ENCODE data around the gene PDGFB. TPM values are rescaled to one million over a fixed set of nuclear protein-coding genes. Genes with fewer than 3 reads are reported as not detected.

The PDGFB gene
- total and polyA plus RNA-seq, 2 donors (not counting 1 experiment from before 2014, with no cell fraction given) = 0.04 TPM; not detected in 1

DNA sequence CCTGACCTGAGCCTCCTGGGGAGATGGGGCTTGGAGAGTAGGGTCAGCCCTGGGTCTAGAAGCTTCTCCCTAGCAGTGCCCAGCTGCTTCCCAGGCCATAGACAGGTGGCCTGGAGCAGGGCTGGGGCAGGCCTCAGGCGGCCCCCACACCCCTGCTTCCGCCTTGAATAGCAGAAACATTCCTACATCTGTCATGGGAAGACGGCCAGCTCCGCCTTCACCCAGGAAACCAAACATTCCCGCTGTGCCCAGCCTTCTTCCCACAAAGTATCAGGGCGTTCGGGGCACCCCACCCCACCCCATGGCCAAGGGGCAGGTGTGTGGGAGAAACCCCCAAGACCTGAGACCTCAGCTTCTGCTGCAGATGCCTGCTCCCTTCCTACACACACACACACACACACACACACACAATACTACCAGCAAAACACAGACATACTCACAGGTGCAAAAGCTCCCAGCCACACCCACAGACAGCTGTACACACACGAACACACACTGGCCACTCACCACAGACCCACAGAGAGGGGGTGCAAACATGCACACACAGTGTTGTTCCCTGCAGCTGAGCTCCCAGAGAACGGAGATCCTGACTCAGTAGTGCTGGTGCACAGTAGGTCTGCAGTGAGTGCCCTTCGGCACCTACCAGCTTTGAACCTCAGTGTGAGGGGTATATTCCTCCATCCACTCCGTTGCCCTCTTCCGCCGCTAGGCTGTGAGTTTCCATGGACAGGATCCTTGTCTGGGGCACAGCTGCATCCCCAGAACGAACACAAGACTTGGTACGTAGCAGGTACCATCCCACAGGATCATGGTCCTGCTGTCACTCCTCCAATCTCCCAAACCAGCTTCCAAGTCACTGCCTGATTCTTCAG is 37.4 kb downstream of the PDGFB start:
- intact Hi-C loops (cut with micrococcal nuclease) = no loop called here
- 86% methylated on average over 10 of the region's 15 CpGs for WGBS (ENCODE audit: insufficient coverage)
- ATAC-seq (ENCODE audit: low read depth) = no peak

DNA sequence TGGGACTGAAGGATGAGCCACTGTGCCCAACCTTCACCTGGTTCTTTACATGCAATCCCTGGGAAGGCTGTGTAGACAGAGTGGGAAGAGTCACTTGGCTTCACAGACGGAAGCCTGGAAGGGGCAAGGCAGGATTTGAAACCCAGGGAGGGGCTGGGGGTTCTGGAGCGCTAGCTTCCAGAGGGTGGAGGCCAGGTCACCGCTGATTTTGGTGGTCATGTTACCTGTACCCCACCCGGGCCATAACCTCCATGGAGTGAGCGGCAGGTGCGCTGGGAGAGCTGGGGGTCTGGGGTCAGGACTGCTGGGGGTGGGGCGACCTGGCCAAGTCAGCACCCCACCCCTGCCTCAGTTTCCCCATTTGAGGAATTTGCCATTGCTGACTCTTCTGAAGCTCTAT is 38.3 kb downstream of the PDGFB start:
- Histone ChIP-seq H3K4me1 (ENCODE audit: control insufficient read depth in 2 of 2, insufficient read depth in 2 of 2, low read length in 2 of 2) (no peaks in the 10 kb centered on the region), H3K27ac (ENCODE audit: low read length in 2 of 2) (no peak overlapping the region), H3K9me3 (ENCODE audit: control extremely low read depth in 1 of 3, control insufficient read depth in 2 of 3, insufficient read depth in 1 of 3, low read length in 2 of 3) (no peaks in the 10 kb centered on the region), H3K4me3 (ENCODE audit: control extremely low read depth in 1 of 5, extremely low read depth in 1 of 5, insufficient read depth in 1 of 5, low read depth in 2 of 5, low read length in 4 of 5) (no peak overlapping the region), H3K36me3 (replicated peaks in 1 of 2; ENCODE audit: control extremely low read depth in 1 of 2, control insufficient read depth in 1 of 2, extremely low read depth in 1 of 2, insufficient read depth in 2 of 2, low read length in 1 of 2) (no peaks in the 10 kb centered on the region), H3K27me3 (replicated peaks in 1 of 4; ENCODE audit: control extremely low read depth in 1 of 4, control insufficient read depth in 3 of 4, insufficient read depth in 4 of 4, low read length in 3 of 4) (peaks cover 0 to 8% (median 0%) of the 10 kb centered on the region in 4 experiments), H4K20me1 (ENCODE audit: control insufficient read depth, insufficient read depth, low read length, poor library complexity, severe bottlenecking) (no peaks in the 10 kb centered on the region), H3K4me2 (replicated peaks; ENCODE audit: low read depth, low read length, poor library complexity, severe bottlenecking) (no peak overlapping the region), H3K79me2 (ENCODE audit: control insufficient read depth, insufficient read depth, low read length) (no peaks in the 10 kb centered on the region), H2AFZ (ENCODE audit: insufficient read depth, low read depth, low read length, poor library complexity, severe bottlenecking) (no peak overlapping the region), H3K9ac (ENCODE audit: low read length) (no peak overlapping the region)
- WGBS (ENCODE audit: insufficient coverage) = 91% methylated on average over 6 of the region's 7 CpGs
- CTCF ChIA-PET = no interaction called here
- TF ChIP-seq, protein P1, sequence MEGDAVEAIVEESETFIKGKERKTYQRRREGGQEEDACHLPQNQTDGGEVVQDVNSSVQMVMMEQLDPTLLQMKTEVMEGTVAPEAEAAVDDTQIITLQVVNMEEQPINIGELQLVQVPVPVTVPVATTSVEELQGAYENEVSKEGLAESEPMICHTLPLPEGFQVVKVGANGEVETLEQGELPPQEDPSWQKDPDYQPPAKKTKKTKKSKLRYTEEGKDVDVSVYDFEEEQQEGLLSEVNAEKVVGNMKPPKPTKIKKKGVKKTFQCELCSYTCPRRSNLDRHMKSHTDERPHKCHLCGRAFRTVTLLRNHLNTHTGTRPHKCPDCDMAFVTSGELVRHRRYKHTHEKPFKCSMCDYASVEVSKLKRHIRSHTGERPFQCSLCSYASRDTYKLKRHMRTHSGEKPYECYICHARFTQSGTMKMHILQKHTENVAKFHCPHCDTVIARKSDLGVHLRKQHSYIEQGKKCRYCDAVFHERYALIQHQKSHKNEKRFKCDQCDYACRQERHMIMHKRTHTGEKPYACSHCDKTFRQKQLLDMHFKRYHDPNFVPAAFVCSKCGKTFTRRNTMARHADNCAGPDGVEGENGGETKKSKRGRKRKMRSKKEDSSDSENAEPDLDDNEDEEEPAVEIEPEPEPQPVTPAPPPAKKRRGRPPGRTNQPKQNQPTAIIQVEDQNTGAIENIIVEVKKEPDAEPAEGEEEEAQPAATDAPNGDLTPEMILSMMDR (IDR thresholded peaks at IDR 0.05) = no peak
- TF ChIP-seq EZH2 (IDR thresholded peaks at IDR 0.05; ENCODE audit: borderline replicate concordance, insufficient read depth, low read depth, low read length, poor library complexity, severe bottlenecking) = no peak
- DNase-seq (no peak), ATAC-seq (ENCODE audit: low read depth) (no peak)
- H3K4me3 Mint-ChIP-seq = no peak overlapping the region
- H3K9me3 Mint-ChIP-seq (ENCODE audit: insufficient read depth) = no peaks in the 10 kb centered on the region
- H3K4me1 Mint-ChIP-seq = peaks cover 11% of the 10 kb centered on the region
- POLR2A ChIA-PET = interaction anchor here (0.7 kb wide), 1 partner anchor 46 kb away, joined by 4 read pairs; no protein-coding TSS in a partner anchor
- H3K27me3 Mint-ChIP-seq = peaks cover 20% of the 10 kb centered on the region
- H3K27ac Mint-ChIP-seq = no peak overlapping the region
- intact Hi-C loops (cut with micrococcal nuclease) = no loop called here

More for the DNA sequence above, 37.4 kb downstream of the PDGFB start:
- TF ChIP-seq, protein P1 (IDR thresholded peaks at IDR 0.05) = no peak
- TF ChIP-seq EZH2 (IDR thresholded peaks at IDR 0.05; ENCODE audit: borderline replicate concordance, insufficient read depth, low read depth, low read length, poor library complexity, severe bottlenecking) = no peak
- Histone ChIP-seq H2AFZ (ENCODE audit: insufficient read depth, low read depth, low read length, poor library complexity, severe bottlenecking) (no peak overlapping the region), H3K79me2 (ENCODE audit: control insufficient read depth, insufficient read depth, low read length) (no peaks in the 10 kb centered on the region), H3K4me1 (ENCODE audit: control insufficient read depth in 2 of 2, insufficient read depth in 2 of 2, low read length in 2 of 2) (no peaks in the 10 kb centered on the region), H3K9me3 (ENCODE audit: control extremely low read depth in 1 of 3, control insufficient read depth in 2 of 3, insufficient read depth in 1 of 3, low read length in 2 of 3) (no peaks in the 10 kb centered on the region), H4K20me1 (ENCODE audit: control insufficient read depth, insufficient read depth, low read length, poor library complexity, severe bottlenecking) (no peaks in the 10 kb centered on the region), H3K9ac (ENCODE audit: low read length) (no peak overlapping the region), H3K4me3 (ENCODE audit: control extremely low read depth in 1 of 5, extremely low read depth in 1 of 5, insufficient read depth in 1 of 5, low read depth in 2 of 5, low read length in 4 of 5) (no peak overlapping the region), H3K4me2 (replicated peaks; ENCODE audit: low read depth, low read length, poor library complexity, severe bottlenecking) (no peak overlapping the region), H3K27ac (ENCODE audit: low read length in 2 of 2) (no peak overlapping the region), H3K27me3 (replicated peaks in 1 of 4; ENCODE audit: control extremely low read depth in 1 of 4, control insufficient read depth in 3 of 4, insufficient read depth in 4 of 4, low read length in 3 of 4) (peaks cover 0 to 8% (median under 1%) of the 10 kb centered on the region in 4 experiments), H3K36me3 (replicated peaks in 1 of 2; ENCODE audit: control extremely low read depth in 1 of 2, control insufficient read depth in 1 of 2, extremely low read depth in 1 of 2, insufficient read depth in 2 of 2, low read length in 1 of 2) (no peaks in the 10 kb centered on the region)
- ChIA-PET CTCF (no interaction called here), POLR2A (interaction anchor here (0.7 kb wide), 1 partner anchor 45 kb away, joined by 4 read pairs; no protein-coding TSS in a partner anchor)
- no peaks in the 10 kb centered on the region for H3K9me3 Mint-ChIP-seq (ENCODE audit: insufficient read depth)
- DNase-seq = no peak
- no peak overlapping the region for H3K4me3 Mint-ChIP-seq
- H3K27ac Mint-ChIP-seq = no peak overlapping the region
- peaks cover 11% of the 10 kb centered on the region for H3K4me1 Mint-ChIP-seq
- peaks cover 21% of the 10 kb centered on the region for H3K27me3 Mint-ChIP-seq

Data from B cell (primary cell).